Left ventricle myocardium inferior (tissue), 1 donor: ENCODE data around the gene TP53BP1. TPM values are rescaled to one million over a fixed set of nuclear protein-coding genes. Genes with fewer than 3 reads are reported as not detected.
A peak's percentile ranks its signal among the peaks of the same experiment; 100 is the strongest.

Source experiments
- DNase-seq: peaks from one replicate; pipeline ENCODE4 v3.0.0-alpha.2; 2020
- H3K27ac ChIP-seq: fragments of 200-600 bp; replicated peaks from 2 replicates; pipeline ENCODE4 v1.8.0; 2021
- H3K27me3 ChIP-seq: fragments of 200-600 bp; 2 replicates; pipeline ENCODE4 v1.8.0; 2021; ENCODE audit warnings: low read depth
- H3K36me3 ChIP-seq: fragments of 200-600 bp; 2 replicates; pipeline ENCODE4 v1.8.0; 2021
- H3K4me1 ChIP-seq: fragments of 200-600 bp; 2 replicates; pipeline ENCODE4 v1.8.0; 2021
- H3K4me3 ChIP-seq: fragments of 200-600 bp; 2 replicates; pipeline ENCODE4 v1.8.0; 2021; ENCODE audit warnings: mild to moderate bottlenecking, moderate library complexity
- H3K9me3 ChIP-seq: fragments of 200-600 bp; replicated peaks from 2 replicates; pipeline ENCODE4 v1.8.0; 2021
- intact Hi-C: fragments of 100-400 bp; cut with micrococcal nuclease; formaldehyde crosslinking; loops from one replicate; pipeline ENCODE4 v1.11.0; 2022
- total RNA-seq: library from RNA; stranded (reverse); fragmentation: NEBNext Ultra II Directional; extraction: Animal tissue kit (Norgen Biotek cat#: 25700); gene quantifications from one replicate; pipeline ENCODE4 v1.2.1, GENCODE V29; 2021
- TF ChIP-seq, protein P1 (sequence below): fragments of 200-600 bp; IDR thresholded peaks from 2 replicates; pipeline ENCODE4 v1.8.0; 2021; ENCODE audit warnings: antibody characterized with exemption, mild to moderate bottlenecking, borderline replicate concordance
- donor health status: DM: no; HTN: yes; CAD: no; lungs with severe emphysema.

Gene TP53BP1
- total RNA-seq, 1 donor from 2014 or later: 28.6 TPM

GRCh38 chr15:43517354-43518196 lies 24.6 kb upstream of the TP53BP1 start, which contains the start of gene MAP1A:
TSS of gene MAP1A (plus strand) at chr15:43517608. CDS start at chr15:43521474, 3,866 bp downstream.
- intact Hi-C loops: no loop called here
- peaks cover 22% of the 10 kb centered on the region for H3K36me3 ChIP-seq
- peak within 1 kb of the TSS; percentile 80 for H3K27ac ChIP-seq
- peaks cover 58% of the 10 kb centered on the region for H3K4me1 ChIP-seq
- H3K27me3 ChIP-seq: peaks cover 8% of the 10 kb centered on the region
- H3K4me3 ChIP-seq: peak within 1 kb of the TSS; percentile 66
- no peaks in the 10 kb centered on the region for H3K9me3 ChIP-seq
- DNase-seq: peak; percentile 61
- TF ChIP-seq, protein P1, sequence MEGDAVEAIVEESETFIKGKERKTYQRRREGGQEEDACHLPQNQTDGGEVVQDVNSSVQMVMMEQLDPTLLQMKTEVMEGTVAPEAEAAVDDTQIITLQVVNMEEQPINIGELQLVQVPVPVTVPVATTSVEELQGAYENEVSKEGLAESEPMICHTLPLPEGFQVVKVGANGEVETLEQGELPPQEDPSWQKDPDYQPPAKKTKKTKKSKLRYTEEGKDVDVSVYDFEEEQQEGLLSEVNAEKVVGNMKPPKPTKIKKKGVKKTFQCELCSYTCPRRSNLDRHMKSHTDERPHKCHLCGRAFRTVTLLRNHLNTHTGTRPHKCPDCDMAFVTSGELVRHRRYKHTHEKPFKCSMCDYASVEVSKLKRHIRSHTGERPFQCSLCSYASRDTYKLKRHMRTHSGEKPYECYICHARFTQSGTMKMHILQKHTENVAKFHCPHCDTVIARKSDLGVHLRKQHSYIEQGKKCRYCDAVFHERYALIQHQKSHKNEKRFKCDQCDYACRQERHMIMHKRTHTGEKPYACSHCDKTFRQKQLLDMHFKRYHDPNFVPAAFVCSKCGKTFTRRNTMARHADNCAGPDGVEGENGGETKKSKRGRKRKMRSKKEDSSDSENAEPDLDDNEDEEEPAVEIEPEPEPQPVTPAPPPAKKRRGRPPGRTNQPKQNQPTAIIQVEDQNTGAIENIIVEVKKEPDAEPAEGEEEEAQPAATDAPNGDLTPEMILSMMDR: no peak

DNA sequence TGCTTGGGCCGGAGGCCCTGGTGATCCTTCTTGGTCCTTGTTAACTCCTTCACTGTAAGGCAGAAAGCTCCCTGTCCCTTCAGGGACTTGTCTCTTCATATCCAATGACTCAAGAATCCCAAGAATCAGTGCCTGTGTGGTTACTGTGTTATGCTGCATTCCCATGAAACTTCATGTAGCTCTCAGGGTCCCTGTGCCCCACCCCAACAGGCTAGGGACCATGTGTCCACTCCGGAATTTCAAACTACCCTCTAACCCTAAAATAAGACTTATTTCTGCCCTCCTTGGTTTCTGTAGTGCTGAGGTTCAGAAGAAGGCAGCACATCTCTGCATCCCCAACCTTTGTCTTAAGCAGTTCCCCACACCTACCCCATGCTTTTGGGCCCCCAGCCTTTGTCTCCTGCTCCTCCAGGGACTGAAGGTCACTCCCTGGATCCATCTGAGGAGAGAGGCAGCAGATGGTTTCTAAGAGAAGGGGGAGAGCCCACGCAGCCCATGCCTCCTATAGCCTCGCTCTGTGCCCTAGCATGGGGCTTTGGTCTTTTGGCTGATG lies 23.9 kb upstream of the TP53BP1 start:
- Histone ChIP-seq H3K36me3 (peaks cover 15% of the 10 kb centered on the region), H3K9me3 (no peaks in the 10 kb centered on the region), H3K27ac (peak overlapping the region; percentile 80), H3K4me1 (peaks cover 61% of the 10 kb centered on the region), H3K4me3 (peak overlapping the region; percentile 66), H3K27me3 (peaks cover 8% of the 10 kb centered on the region)
- no peak for DNase-seq
- TF ChIP-seq, protein P1: no peak
- intact Hi-C loops: no loop called here

- H3K4me3 ChIP-seq: peak overlapping the region; percentile 66
- intact Hi-C loops: no loop called here
- TF ChIP-seq, protein P1: no peak
- peaks cover 8% of the 10 kb centered on the region for H3K27me3 ChIP-seq
- peak; percentile 57 for DNase-seq
- H3K27ac ChIP-seq: peak overlapping the region; percentile 80
- H3K36me3 ChIP-seq: peaks cover 8% of the 10 kb centered on the region
- no peaks in the 10 kb centered on the region for H3K9me3 ChIP-seq
- H3K4me1 ChIP-seq: peaks cover 68% of the 10 kb centered on the region
These were observed 23.2 kb upstream of the TP53BP1 start for GRCh38 chr15:43516185-43516584.

- intact Hi-C loops: no loop called here
- Histone ChIP-seq H3K36me3 (peaks cover 3% of the 10 kb centered on the region), H3K27me3 (peaks cover 8% of the 10 kb centered on the region), H3K4me3 (peak overlapping the region; percentile 66), H3K4me1 (peaks cover 72% of the 10 kb centered on the region), H3K27ac (peak overlapping the region; percentile 80), H3K9me3 (no peaks in the 10 kb centered on the region)
- TF ChIP-seq, protein P1: no peak
- DNase-seq: no peak
These were observed 22.8 kb upstream of the TP53BP1 start for GRCh38 chr15:43515741-43516140.

- peaks cover 83% of the 10 kb centered on the region for H3K4me1 ChIP-seq
- no peaks in the 10 kb centered on the region for H3K9me3 ChIP-seq
- intact Hi-C loops: no loop called here
- no peaks in the 10 kb centered on the region for H3K36me3 ChIP-seq
- no peak overlapping the region for H3K4me3 ChIP-seq
- DNase-seq: peak; percentile 74
- TF ChIP-seq, protein P1: peak; percentile 62
- peak overlapping the region; percentile 80 for H3K27ac ChIP-seq
- H3K27me3 ChIP-seq: peaks cover 8% of the 10 kb centered on the region
These were observed 21.5 kb upstream of the TP53BP1 start for GRCh38 chr15:43514241-43515057.
